Astrocyte (in vitro differentiated cells and primary cell): ENCODE results near the gene MMP28.

ENCODE experiments used
- CTCF ChIP-seq: IDR thresholded peaks from 2 replicates; pipeline ENCODE4 v1.5.1; 2011; ENCODE audit warnings: low read depth, mild to moderate bottlenecking, inconsistent platforms, low read length, moderate library complexity; ENCODE audit not compliant: insufficient read depth
- EZH2 ChIP-seq: IDR thresholded peaks from 2 replicates; pipeline ENCODE4 v1.6.1; 2012; ENCODE audit warnings: mild to moderate bottlenecking, low read length, inconsistent platforms; ENCODE audit not compliant: insufficient read depth

DNA sequence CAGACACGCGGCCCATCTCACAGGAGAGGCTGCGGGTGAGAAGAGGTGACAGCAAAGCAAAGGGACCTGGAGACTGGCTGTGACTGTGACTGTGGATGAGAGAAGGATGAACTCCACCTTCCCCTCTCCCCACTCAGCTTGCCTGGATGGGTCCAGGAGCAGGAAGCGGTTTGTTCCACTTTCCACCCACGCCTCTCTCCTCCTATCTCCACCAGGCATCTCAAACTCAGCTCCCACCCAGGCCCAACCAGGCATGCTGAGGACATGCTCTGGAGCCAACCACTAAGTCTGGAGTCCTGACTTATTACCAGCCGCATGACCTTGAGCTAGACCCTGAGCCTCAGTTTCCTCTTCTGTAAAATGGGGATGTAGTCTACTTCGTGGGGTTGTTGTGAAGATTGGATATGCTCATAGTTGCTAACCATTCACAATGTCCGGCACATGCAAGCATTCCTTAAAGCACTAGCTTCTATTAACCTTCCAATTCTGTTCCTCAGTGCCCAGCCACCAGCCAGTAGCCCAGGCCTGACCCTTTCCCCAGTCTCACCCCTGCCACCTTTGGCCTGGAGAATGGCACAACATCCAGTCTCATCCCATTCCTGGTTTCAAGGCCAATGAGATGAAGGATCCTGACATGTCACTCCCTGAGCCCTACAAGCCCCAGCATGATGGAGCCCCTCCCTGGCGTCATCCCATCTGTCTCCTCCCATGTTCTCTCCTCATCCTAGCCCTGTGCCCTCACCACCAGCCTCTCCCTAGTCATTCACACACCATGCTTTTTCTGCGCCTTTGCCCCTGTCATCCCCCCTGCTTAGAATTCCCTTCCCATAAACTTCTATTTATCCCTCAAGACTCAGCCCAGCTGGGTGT lies 44.7 kb downstream of the MMP28 start:
- no peak for TF ChIP-seq CTCF
- TF ChIP-seq EZH2 = peak; percentile 30
